HFFc6 (cell line): ENCODE data around the gene RHBDF1. TPM values are rescaled to one million over a fixed set of nuclear protein-coding genes. Genes with fewer than 3 reads are reported as not detected.

Experiments
- DNase-seq: peaks from one replicate; pipeline ENCODE4 v3.0.0-alpha.2; 2018
- H3K27ac Mint-ChIP-seq: 2 replicates; pipeline ENCODE4 v1.8.0; 2020; ENCODE audit warnings: mild to moderate bottlenecking, mixed read lengths
- H3K27me3 Mint-ChIP-seq: 2 replicates; pipeline ENCODE4 v1.8.0; 2021; ENCODE audit warnings: mild to moderate bottlenecking, moderate library complexity, mixed read lengths; ENCODE audit not compliant: insufficient read depth
- H3K36me3 Mint-ChIP-seq: 2 replicates; pipeline ENCODE4 v1.8.0; 2021; ENCODE audit warnings: low read depth, mixed read lengths
- H3K4me1 Mint-ChIP-seq: 2 replicates; pipeline ENCODE4 v1.8.0; 2020; ENCODE audit warnings: low read depth, mixed read lengths
- H3K4me3 Mint-ChIP-seq: 2 replicates; pipeline ENCODE4 v1.8.0; 2020; ENCODE audit warnings: mild to moderate bottlenecking, moderate library complexity, mixed read lengths
- H3K9me3 Mint-ChIP-seq: 2 replicates; pipeline ENCODE4 v1.8.0; 2020; ENCODE audit warnings: mild to moderate bottlenecking, mixed read lengths
- total RNA-seq, 6 experiments: library from RNA; stranded (reverse); fragmentation: NEBNext Ultra II Directional; extraction: Animal tissue kit (Norgen Biotek cat#: 25700); gene quantifications; 2 replicates in 1 of 6; 3 replicates in 5 of 6; pipeline ENCODE4 v1.2.3, GENCODE V29; 2021
- TF ChIP-seq, protein P1 (sequence below): fragments of 200-600 bp; sonication (generic); IDR thresholded peaks from 2 replicates; pipeline ENCODE4 v1.5.0; 2021; ENCODE audit warnings: antibody characterized with exemption, mild to moderate bottlenecking

RHBDF1 gene
- total RNA-seq, 6 experiments from 2014 or later = 54.9 to 65.8 (median 60.0) TPM

DNA sequence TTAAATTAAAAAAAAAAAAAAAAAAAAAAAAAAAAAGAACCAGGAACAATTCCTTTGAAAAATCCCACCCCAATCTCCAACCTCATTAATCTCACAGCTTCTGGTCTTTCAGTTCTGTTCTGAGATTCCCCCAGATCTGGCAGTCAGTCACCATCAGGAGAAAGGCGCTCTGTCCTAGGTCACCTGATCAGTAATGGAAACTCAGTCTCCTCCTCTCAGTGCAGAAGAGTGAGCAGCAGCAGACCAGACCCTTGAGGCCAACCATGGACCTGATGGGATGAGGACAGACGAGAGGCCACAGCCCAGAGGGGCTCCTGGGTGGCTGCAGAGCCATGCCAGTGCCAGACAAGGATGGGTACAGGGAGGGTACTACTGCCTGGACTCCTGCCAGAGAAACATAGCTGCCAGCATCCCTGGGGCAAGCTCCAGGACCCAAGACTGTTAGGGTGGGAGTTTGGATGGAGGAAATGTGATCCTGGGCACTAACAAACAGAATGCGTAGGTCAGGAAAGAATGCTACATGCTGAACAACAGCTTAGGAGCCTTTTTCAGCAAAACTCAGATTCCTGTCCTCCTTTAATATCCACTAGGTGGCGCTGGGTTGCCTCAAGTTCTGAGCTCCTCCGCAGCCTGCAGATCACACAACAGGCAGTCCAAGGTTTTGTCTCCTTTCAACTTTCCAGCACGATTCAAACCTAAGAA lies 34.3 kb upstream of the RHBDF1 start:
- DNase-seq = peak; percentile 73
- H3K9me3 Mint-ChIP-seq = no peaks in the 10 kb centered on the region
- H3K27me3 Mint-ChIP-seq = no peaks in the 10 kb centered on the region; the same call in none of the 2 replicates
- H3K4me1 Mint-ChIP-seq = peaks cover 20% of the 10 kb centered on the region
- H3K36me3 Mint-ChIP-seq = peaks cover 13% of the 10 kb centered on the region; the same call in 1 of the 2 replicates
- TF ChIP-seq, protein P1, sequence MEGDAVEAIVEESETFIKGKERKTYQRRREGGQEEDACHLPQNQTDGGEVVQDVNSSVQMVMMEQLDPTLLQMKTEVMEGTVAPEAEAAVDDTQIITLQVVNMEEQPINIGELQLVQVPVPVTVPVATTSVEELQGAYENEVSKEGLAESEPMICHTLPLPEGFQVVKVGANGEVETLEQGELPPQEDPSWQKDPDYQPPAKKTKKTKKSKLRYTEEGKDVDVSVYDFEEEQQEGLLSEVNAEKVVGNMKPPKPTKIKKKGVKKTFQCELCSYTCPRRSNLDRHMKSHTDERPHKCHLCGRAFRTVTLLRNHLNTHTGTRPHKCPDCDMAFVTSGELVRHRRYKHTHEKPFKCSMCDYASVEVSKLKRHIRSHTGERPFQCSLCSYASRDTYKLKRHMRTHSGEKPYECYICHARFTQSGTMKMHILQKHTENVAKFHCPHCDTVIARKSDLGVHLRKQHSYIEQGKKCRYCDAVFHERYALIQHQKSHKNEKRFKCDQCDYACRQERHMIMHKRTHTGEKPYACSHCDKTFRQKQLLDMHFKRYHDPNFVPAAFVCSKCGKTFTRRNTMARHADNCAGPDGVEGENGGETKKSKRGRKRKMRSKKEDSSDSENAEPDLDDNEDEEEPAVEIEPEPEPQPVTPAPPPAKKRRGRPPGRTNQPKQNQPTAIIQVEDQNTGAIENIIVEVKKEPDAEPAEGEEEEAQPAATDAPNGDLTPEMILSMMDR = peak; percentile 94
- no peak overlapping the region; the same call in 1 of the 2 replicates for H3K27ac Mint-ChIP-seq
- H3K4me3 Mint-ChIP-seq = no peak overlapping the region

DNA sequence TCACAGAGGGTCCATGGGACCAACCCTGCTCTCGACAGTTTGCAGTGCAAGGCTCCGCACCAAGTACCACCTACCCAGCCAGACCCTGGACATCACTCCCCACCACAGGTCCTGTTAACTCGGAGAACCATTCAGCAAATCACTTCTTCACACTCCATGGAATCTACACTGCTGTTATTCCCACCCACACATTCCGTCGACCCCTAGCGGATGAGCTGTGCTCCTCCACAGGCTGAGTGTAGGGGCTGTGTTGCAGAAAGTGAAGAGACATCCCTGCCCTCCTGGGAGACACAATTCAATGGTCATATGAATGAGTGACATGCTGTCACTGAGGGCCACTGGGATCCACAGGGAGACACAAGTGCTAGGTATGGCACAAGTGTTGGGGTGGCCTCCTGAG lies 33.1 kb upstream of the RHBDF1 start:
- H3K27me3 Mint-ChIP-seq = no peaks in the 10 kb centered on the region; the same call in none of the 2 replicates
- DNase-seq = no peak
- no peaks in the 10 kb centered on the region for H3K9me3 Mint-ChIP-seq
- no peak overlapping the region for H3K27ac Mint-ChIP-seq
- H3K4me1 Mint-ChIP-seq = peaks cover 24% of the 10 kb centered on the region
- peaks cover 10% of the 10 kb centered on the region; the same call in 1 of the 2 replicates for H3K36me3 Mint-ChIP-seq
- no peak overlapping the region for H3K4me3 Mint-ChIP-seq
- TF ChIP-seq, protein P1 = no peak

DNA sequence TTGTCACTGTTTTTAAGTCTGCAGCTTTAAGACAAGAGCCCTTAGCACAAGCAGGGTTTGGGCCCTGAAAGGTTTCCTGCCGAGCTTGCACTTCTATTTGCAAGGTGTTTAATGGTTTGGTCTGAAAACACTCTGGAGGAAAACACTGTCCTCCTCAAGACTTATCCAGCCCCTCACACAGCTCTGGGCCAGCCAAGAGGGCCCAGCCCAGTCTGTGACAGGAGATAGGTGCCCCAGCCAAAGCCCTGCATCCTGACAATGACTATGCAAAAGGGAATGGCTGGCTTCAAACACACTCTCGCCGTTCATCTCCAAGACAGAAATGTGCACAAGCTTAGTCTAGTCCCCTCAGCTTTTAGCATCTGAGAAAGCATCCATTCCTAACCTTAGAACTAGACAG lies 32.5 kb upstream of the RHBDF1 start:
- Mint-ChIP-seq H3K4me1 (peaks cover 24% of the 10 kb centered on the region), H3K27ac (no peak overlapping the region), H3K36me3 (peaks cover 10% of the 10 kb centered on the region; the same call in 1 of the 2 replicates), H3K9me3 (no peaks in the 10 kb centered on the region), H3K4me3 (no peak overlapping the region), H3K27me3 (no peaks in the 10 kb centered on the region; the same call in none of the 2 replicates)
- TF ChIP-seq, protein P1 = no peak
- DNase-seq = no peak

DNA sequence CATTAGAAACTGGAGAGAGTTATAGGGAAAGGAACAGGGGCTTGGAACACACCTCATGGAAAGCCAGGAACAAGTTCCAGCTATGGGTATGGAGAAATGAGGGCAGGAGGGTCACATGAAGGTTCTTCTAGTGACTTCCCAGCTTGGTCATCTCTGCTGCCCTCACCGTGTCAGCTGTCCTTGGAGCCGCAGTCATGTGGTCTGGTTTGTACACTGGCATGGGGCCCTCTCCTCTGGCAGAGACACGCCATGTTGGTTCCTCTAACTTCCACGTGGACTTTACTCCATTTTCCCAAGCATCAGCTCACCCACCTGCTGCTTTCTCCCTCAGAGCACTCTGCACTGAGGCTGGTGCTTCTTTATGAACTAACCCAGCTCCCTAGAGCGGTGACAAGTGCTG lies 31.9 kb upstream of the RHBDF1 start:
- peaks cover 7% of the 10 kb centered on the region; the same call in 1 of the 2 replicates for H3K36me3 Mint-ChIP-seq
- no peaks in the 10 kb centered on the region; the same call in none of the 2 replicates for H3K27me3 Mint-ChIP-seq
- H3K4me1 Mint-ChIP-seq = peaks cover 24% of the 10 kb centered on the region
- H3K9me3 Mint-ChIP-seq = no peaks in the 10 kb centered on the region
- no peak for DNase-seq
- H3K4me3 Mint-ChIP-seq = no peak overlapping the region
- H3K27ac Mint-ChIP-seq = no peak overlapping the region
- TF ChIP-seq, protein P1 = no peak

DNA sequence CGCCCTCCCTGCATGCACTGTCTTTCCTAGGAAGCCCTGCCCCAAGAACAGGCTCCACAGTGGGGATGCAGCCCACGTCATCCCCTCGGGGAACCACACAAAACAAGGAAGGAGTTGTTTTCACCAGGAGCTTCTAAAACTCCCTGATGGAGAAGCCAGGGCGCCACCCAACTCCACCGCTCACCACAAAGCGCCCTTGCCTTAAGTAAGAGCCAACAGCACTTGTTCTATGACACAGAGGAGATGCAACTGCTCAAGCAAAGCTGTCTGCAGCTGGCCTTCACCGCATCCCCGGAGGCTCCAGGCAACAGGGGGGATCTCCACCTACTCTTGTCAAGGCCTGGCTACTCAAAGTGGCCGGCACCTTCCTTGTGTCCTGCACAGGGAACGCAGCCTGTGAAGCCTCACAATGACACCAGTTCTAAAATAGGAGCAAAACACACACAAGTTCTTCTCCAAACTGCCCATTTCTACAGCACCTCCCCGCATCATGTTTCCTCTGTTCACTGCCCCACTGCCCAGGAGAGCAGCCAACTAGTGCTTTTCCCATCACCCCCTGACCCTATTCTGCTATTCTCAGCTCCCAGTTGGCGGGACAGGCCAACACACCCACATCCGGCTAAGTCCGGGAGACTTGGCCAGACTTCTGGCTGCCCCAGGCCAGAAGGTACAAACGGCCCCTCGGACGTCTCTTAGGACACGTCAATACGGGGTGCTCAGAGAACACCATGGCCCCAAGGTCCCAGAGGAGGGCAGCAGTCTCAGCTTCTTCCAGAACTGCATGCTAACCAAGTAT lies 29.8 kb upstream of the RHBDF1 start:
- peak overlapping the region; percentile 46 for H3K27ac Mint-ChIP-seq
- TF ChIP-seq, protein P1 = no peak
- no peak overlapping the region for H3K4me3 Mint-ChIP-seq
- peaks cover 11% of the 10 kb centered on the region for H3K36me3 Mint-ChIP-seq
- peaks cover 2% of the 10 kb centered on the region; the same call in 1 of the 2 replicates for H3K27me3 Mint-ChIP-seq
- no peaks in the 10 kb centered on the region for H3K9me3 Mint-ChIP-seq
- peaks cover 31% of the 10 kb centered on the region for H3K4me1 Mint-ChIP-seq
- no peak for DNase-seq
